Fibroblast of lung (primary cell): Measurements from ENCODE around the gene SPATA32.

Source experiments
- CTCF ChIP-seq, 2 donors: IDR thresholded peaks in 1 of 2; conservative IDR thresholded peaks in 1 of 2; 1 replicate in 1 of 2; 2 replicates in 1 of 2; pipeline ENCODE4 v1.5.1; 2011 to 2012; ENCODE audit warnings: low read length in 2 of 2, control low read depth in 1 of 2, inconsistent platforms in 1 of 2, low read depth in 1 of 2, mild to moderate bottlenecking in 1 of 2
- EZH2 ChIP-seq: IDR thresholded peaks from 2 replicates; pipeline ENCODE4 v1.5.1; 2012; ENCODE audit warnings: low read length, control low read depth, mild to moderate bottlenecking; ENCODE audit errors: missing control alignments

DNA sequence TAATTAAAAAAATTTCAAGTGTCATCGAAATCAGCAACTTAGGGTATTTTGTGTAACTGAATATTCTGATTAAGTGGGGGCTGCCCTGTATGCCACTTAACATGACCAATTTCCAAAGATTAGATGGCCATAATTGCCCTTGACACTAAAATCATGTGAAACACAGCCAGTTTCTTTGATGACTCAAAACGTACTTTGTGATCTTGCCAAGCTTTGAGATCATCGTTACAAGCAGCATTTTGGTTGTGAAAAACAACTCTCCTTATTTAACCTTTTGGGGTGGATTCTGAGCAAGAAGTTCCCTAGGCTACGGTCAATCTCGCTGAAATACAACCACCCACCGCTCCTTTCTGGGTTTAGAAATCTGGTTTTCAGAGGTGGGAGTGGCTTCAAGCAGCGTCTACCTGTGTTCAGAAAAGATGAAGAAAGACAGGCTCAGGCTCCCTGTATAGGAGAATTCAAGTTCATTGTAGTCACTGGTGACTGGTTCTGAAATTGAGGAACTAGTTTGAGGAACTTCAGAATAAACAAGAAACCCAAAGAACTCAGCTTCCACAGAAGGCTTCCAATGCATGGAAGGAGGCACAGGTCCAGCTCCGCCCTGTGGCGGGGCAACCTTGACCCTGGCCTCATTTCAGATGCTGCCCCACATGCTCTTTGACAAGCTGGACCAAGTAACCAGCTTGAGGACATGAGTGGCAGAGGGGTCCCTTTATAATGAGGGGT lies 45.6 kb upstream of the SPATA32 start:
- TF ChIP-seq CTCF (conservative IDR thresholded peaks at IDR 0.05 in 1 of 2, IDR thresholded peaks at IDR 0.05 in 1 of 2; ENCODE audit: low read depth in 1 of 2, low read length in 2 of 2) = no peak
- TF ChIP-seq EZH2 = no peak
